KOPT-K1 (cell line): ENCODE measurements around the gene MAL.

Experiments used
- H3K27ac ChIP-seq: fragments of 200-600 bp; sonication (generic); 2 replicates; pipeline ENCODE4 v1.5.1; 2016; ENCODE audit warnings: antibody characterized with exemption, mild to moderate bottlenecking, low read depth, low read length; ENCODE audit not compliant: poor library complexity, severe bottlenecking
- H3K36me3 ChIP-seq: fragments of 200-600 bp; sonication (generic); 2 replicates; pipeline ENCODE4 v1.5.1; 2017; ENCODE audit warnings: antibody characterized with exemption, mild to moderate bottlenecking, low read length, moderate library complexity; ENCODE audit not compliant: insufficient read depth
- H3K9me3 ChIP-seq: fragments of 200-600 bp; sonication (generic); 2 replicates; pipeline ENCODE4 v1.5.1; 2017; ENCODE audit warnings: antibody characterized with exemption, low read length, mild to moderate bottlenecking; ENCODE audit not compliant: insufficient read depth, poor library complexity, severe bottlenecking

Gene MAL

GRCh38 chr2:95025406-95026319 is at the start of gene MAL:
MAL (plus strand) TSS chr2:95025708; CDS start chr2:95025793, 85 bp downstream.
- Histone ChIP-seq H3K27ac (peak within 1 kb of the TSS; percentile 90), H3K36me3 (peaks cover 39% of the 10 kb centered on the region), H3K9me3 (no peaks in the 10 kb centered on the region)

DNA sequence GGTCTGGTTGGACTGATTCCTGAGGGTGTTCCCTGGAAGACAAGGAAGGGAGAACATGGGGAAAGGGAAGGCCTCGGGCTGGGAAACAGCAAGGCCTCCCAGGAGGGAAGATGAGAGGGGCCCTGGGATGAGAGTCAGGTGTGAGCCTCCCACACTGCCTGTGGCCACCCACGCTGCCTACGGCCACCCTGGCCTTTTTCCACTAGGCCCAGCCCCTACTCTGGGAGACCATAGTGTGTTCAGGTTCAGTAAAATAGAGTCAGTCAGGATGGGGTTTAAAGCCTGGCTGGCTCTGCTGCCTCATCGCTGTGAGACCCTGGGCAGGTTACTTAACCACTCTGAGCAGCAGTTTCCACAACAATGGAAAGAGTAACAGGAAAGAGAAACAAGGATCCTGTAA is 47.7 kb upstream of the MAL start:
- Histone ChIP-seq H3K36me3 (no peaks in the 10 kb centered on the region), H3K27ac (no peak overlapping the region), H3K9me3 (no peaks in the 10 kb centered on the region)

DNA sequence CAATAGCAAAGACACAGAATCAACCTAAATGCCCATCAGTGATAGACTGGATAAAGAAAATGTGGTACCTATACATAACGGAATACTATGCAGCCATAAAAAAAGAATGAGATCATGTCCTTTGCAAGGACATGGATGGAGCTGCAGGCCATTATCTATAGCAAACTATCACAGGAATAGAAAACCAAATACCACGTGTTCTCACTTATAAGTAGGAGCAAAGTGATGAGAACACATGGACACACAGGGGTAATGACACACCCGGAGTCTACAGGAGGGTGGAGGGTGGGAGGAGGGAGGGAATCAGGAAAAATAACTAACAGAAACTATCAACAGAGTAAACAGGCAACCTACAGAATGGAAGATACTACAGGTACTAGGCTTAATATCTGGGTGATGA is 46.6 kb upstream of the MAL start:
- no peaks in the 10 kb centered on the region for H3K36me3 ChIP-seq
- H3K27ac ChIP-seq, result no peak overlapping the region
- no peaks in the 10 kb centered on the region for H3K9me3 ChIP-seq

GRCh38 chr2:94979406-94980375 is 45.8 kb upstream of the MAL start:
- Histone ChIP-seq H3K36me3 (no peaks in the 10 kb centered on the region), H3K9me3 (no peaks in the 10 kb centered on the region), H3K27ac (no peak overlapping the region)

- Histone ChIP-seq H3K27ac (no peak overlapping the region), H3K36me3 (no peaks in the 10 kb centered on the region), H3K9me3 (no peaks in the 10 kb centered on the region)
Measured at GRCh38 chr2:94980406-94980805, 45.1 kb upstream of the MAL start.

DNA sequence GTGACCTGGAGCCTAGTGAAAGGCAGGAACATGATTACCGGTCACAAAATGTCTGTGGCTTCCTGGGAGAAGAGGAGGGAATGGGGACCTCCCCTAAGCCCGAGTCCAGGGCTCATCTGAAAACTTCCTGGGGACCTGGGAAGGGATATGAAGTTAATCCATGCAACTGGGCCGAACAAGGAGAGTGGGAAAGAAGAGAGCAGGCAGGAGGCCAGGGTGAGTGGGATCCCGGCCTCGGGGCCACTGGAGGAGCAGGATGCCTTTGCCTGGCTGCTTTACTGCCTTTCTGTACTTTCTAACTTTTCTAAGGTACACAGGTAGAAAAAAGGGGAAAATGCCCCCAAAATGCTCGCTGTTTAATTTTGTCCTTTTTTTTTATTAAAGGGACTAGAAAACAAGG is 43.4 kb upstream of the MAL start:
- Histone ChIP-seq H3K36me3 (no peaks in the 10 kb centered on the region), H3K27ac (no peak overlapping the region), H3K9me3 (no peaks in the 10 kb centered on the region)

DNA sequence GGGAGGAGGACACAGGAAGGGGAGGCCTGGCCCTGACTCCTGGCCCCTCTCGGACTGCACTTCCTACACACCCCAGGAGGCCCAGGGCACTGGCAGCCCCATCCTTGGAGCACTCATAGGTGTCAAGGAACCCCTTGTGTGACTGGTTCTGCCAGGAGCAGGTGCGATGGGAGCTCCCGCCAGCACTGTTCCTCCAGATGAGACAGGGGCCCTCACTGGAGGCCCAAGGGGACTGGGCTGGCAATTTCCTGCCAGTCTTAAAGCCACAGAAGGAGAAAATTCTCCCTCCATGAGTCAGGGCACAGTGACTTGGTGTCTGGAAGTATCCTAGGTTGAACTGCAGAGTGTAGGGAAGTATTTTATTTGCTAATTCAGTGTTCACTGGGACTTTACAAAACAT is 42.8 kb upstream of the MAL start:
- no peaks in the 10 kb centered on the region for H3K36me3 ChIP-seq
- no peaks in the 10 kb centered on the region for H3K9me3 ChIP-seq
- H3K27ac ChIP-seq, result no peak overlapping the region

- H3K27ac ChIP-seq, result no peak overlapping the region
- H3K9me3 ChIP-seq, result no peaks in the 10 kb centered on the region
- no peaks in the 10 kb centered on the region for H3K36me3 ChIP-seq
Measured at GRCh38 chr2:94984964-94985575, 40.4 kb upstream of the MAL start.

- H3K9me3 ChIP-seq, result no peaks in the 10 kb centered on the region
- H3K36me3 ChIP-seq, result no peaks in the 10 kb centered on the region
- H3K27ac ChIP-seq, result no peak overlapping the region
Measured at GRCh38 chr2:94985636-94986035, 39.9 kb upstream of the MAL start.

DNA sequence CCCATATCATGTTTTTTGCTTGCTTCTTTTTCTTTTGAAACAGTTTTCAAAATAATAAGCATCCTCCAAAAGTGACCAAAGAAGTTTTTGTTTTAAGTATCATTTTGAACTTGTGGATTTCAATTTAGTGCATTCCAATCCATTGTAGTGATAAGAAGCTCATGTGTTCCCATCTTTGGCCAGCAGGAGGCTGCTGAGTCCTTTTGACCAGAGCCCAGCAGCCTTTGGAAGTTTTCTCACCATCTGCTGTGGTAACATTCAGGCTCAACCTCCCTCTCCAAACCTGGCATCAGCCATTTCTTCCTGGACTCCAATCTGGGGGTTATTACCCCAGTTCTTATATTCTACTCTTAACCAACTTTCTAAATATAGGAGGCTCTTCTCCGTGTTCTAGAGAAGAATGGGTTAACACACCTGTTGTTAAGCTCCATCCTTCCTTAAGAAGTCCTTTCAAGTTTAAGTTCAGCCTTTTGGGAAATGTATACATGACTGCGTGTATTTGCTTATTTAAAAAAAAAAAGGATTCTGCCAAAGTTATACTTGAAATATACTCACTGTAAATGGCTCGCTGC is 39.0 kb upstream of the MAL start:
- Histone ChIP-seq H3K9me3 (no peaks in the 10 kb centered on the region), H3K27ac (no peak overlapping the region), H3K36me3 (no peaks in the 10 kb centered on the region)

DNA sequence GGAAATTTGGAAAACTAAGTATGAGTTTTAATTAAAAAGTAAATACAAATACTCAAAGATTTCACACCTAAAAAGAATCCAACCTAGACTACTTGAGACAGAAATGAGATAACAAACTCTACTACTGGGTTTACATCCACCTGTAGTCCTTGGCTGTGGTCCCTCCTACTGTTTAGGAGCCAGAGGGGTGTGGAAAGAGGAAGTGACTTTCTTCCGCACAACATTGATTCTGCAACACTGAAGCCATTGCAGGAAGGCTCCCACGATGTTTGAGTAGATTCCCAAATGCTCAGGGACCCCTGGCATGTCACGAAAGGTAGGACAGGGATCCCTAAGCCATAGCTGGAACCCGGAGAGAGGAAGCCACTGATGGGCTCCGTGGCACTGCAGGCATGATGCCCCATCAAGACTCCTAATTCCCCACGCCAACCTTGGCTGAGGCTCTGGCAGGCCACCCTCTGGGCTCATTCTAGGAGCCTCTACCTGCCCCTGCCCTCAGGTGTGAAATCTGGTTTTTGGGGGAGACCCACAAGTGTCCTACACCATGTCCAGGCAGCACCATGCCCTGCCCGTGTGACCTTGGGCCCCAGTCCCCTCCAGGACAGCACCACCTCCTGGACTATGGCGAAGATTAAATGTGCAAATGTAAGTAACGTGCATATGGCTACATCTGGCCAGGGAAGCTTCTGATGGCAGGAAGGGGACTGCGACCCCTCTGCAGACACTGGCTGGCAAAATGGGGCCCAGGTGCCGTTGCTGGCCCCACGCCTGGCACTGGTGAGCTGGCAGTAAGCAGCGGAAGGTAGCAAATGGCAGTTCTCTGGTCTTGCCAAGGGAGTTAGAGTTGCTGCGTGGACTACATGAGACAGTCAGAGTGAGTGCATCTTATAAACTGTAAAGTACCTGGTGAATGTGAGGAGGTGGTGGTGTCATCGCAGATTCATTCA is 38.2 kb upstream of the MAL start:
- Histone ChIP-seq H3K27ac (no peak overlapping the region), H3K9me3 (no peaks in the 10 kb centered on the region)

DNA sequence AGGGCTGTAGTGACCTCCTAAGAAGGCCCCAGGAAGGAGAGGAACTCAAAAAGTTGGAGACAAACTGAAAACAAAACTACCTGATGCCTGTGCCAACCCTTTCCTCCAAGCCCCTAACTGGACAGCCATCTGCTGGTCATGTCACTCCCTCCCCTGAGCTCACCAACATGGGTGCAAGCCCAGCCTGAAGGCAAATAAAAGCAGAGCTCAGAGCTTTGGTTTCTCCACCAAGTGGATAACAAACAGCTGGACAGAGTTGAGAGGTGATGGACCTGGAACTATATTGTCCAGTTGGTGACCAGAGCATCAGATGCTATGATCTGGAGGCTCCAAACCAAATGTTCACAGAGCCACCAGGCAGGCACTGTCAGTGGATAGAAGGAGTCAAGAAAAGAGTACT is 34.6 kb upstream of the MAL start:
- Histone ChIP-seq H3K9me3 (no peaks in the 10 kb centered on the region), H3K36me3 (no peaks in the 10 kb centered on the region), H3K27ac (no peak overlapping the region)

More for the DNA sequence above, 38.2 kb upstream of the MAL start:
- H3K36me3 ChIP-seq, result no peaks in the 10 kb centered on the region

- Histone ChIP-seq H3K27ac (no peak overlapping the region), H3K36me3 (no peaks in the 10 kb centered on the region), H3K9me3 (no peaks in the 10 kb centered on the region)
Measured at GRCh38 chr2:94992360-94992759, 33.1 kb upstream of the MAL start.
